Activated CD8-positive, alpha-beta memory T cell treated with anti-CD3 and anti-CD28 coated beads, Interleukin-2, amount 10 ng/mL, durations not matched to agents 7 days and 5 days (primary cell): ENCODE data around the gene SSBP4. TPM values are rescaled to one million over a fixed set of nuclear protein-coding genes. Genes with fewer than 3 reads are reported as not detected.

Experiments used
- ATAC-seq: fragments of 150-1000 bp; cut with Tn5 transposase; one replicate; pipeline ENCODE4 v1.10.0; 2021; ENCODE audit warnings: moderate library complexity
- CTCF ChIA-PET: fragments of 350-600 bp; sonication (Branson Sonifier 250); formaldehyde crosslinking; loops from one replicate; lab custom pipeline; 2021; ENCODE audit warnings: antibody characterized with exemption; lab: Charles Lee
- DNase-seq: peaks from one replicate; pipeline ENCODE4 v3.0.0-alpha.2; 2020
- H3K27ac Mint-ChIP-seq: one replicate; pipeline ENCODE4 v1.8.0; 2021; ENCODE audit warnings: mild to moderate bottlenecking, mixed read lengths
- H3K27me3 Mint-ChIP-seq: one replicate; pipeline ENCODE4 v1.8.0; 2021; ENCODE audit warnings: mixed read lengths
- H3K36me3 Mint-ChIP-seq: one replicate; pipeline ENCODE4 v1.8.0; 2021; ENCODE audit warnings: mild to moderate bottlenecking, mixed read lengths
- H3K4me1 Mint-ChIP-seq: one replicate; pipeline ENCODE4 v1.8.0; 2021; ENCODE audit warnings: mixed read lengths
- H3K4me3 Mint-ChIP-seq: one replicate; pipeline ENCODE4 v1.8.0; 2021; ENCODE audit warnings: mild to moderate bottlenecking, moderate library complexity, mixed read lengths
- H3K9me3 Mint-ChIP-seq: one replicate; pipeline ENCODE4 v1.8.0; 2022; ENCODE audit warnings: low read depth, mixed read lengths
- total RNA-seq, 2 experiments: library from RNA; stranded (reverse); gene quantifications; one replicate each; pipeline ENCODE4 v1.2.3, GENCODE V29; 2021

SSBP4 gene
- total RNA-seq, 2 experiments from 2014 or later = 197 to 247 TPM

DNA sequence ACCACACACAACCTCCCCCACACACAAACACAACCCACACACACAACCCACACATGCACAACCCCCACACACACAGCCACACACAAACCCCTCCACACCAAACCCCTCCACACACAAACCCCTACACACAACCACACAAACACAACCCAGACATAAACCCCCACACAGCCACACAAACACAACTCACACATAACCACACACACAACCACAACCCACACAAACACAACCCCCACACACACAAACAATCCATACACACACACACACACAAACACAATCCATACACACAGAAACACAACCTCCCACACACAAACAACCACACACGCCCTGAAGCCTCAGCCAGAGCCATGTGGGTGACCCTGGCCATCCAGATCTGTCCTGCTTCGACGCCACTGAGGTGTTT lies 48.8 kb downstream of the SSBP4 start:
- H3K4me3 Mint-ChIP-seq = no peak overlapping the region
- H3K4me1 Mint-ChIP-seq = peaks cover 22% of the 10 kb centered on the region
- H3K36me3 Mint-ChIP-seq = peaks cover 7% of the 10 kb centered on the region
- CTCF ChIA-PET = interaction anchor here (0.7 to 3.5 kb wide), 7 partner anchors 14 to 120 kb away, joined by 3 to 13 read pairs (median 3); partner anchors contain the start of genes ELL and UBA52
- H3K27ac Mint-ChIP-seq = peak overlapping the region; percentile 22
- no peak for ATAC-seq
- H3K9me3 Mint-ChIP-seq = no peaks in the 10 kb centered on the region
- DNase-seq = no peak
- H3K27me3 Mint-ChIP-seq = no peaks in the 10 kb centered on the region

DNA sequence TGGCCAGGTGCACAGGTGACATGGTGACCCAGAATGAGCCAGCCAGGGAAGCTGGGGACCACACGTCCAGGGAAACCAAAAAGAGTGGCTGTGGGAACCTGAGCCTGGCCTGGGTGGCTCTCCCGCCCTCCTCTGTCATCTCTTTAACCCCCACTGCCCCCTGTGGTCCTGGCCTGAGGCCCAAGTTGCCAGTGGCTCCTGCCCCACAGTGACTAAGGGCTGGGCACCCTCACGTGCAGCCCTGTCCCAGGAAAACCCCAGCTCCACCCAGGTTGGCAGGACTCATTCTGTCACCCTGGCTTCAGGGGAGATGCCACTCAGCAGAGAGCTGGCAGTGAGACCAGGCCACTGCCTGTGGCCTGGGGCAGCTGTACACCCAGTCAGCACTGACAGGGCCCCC lies 49.3 kb downstream of the SSBP4 start:
- ATAC-seq = no peak

DNA sequence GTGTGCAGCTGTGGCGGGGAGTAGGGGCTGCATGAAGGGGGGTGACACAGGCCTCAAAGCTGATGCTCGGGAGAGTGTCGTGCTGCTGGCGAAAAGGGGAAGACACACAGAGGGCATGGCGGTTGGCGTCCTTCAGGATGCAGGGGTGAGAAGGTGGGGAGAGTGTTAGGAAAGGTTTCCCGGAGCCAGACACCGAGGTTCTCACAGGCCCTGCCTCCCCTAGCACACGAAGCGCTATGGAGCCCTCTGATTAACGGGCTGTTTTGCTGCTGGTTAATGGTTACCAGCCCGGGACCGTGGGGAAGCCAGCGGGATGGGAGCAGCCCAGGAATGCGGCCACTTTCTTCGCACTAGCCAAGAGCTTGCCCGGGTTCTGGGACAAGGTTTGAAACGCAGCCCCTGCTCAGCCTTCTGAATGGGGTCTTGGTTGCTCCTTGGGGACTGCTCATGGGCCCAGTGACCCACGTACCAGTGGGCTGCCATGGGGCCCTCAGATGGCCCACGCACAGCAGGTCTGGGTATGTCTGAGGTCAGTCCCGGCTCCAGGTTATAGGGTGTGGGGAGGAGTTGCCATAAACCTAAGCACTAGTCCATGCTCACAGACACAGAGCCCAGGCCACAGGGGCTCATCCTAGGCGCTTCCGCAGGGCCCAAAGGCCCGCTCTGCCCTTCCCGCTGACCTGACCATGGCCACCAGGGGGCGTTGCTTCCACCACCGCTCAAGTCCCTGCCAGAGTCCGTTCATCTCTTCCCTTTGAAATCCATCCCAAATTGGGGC lies 50.1 kb downstream of the SSBP4 start:
- Mint-ChIP-seq H3K9me3 (no peaks in the 10 kb centered on the region), H3K27ac (no peak overlapping the region), H3K27me3 (no peaks in the 10 kb centered on the region), H3K4me3 (no peak overlapping the region), H3K4me1 (peaks cover 25% of the 10 kb centered on the region), H3K36me3 (peaks cover 5% of the 10 kb centered on the region)
- ATAC-seq = peak; percentile 57
- CTCF ChIA-PET = interaction anchor here (0.7 to 5.0 kb wide), 24 partner anchors 8 to 207 kb away, joined by 3 to 24 read pairs (median 6); partner anchors contain the start of genes ELL, KXD1, REX1BD and UBA52
- peak; percentile 63 for DNase-seq

More for the DNA sequence above, 49.3 kb downstream of the SSBP4 start:
- peaks cover 7% of the 10 kb centered on the region for H3K36me3 Mint-ChIP-seq
- no peak for DNase-seq
- no peak overlapping the region for H3K27ac Mint-ChIP-seq
- peaks cover 22% of the 10 kb centered on the region for H3K4me1 Mint-ChIP-seq
- H3K9me3 Mint-ChIP-seq = no peaks in the 10 kb centered on the region
- H3K27me3 Mint-ChIP-seq = no peaks in the 10 kb centered on the region
- H3K4me3 Mint-ChIP-seq = no peak overlapping the region
- CTCF ChIA-PET = interaction anchor here (0.7 to 3.5 kb wide), 9 partner anchors 10 to 119 kb away, joined by 3 to 13 read pairs (median 6); partner anchors contain the start of genes ELL and UBA52

DNA sequence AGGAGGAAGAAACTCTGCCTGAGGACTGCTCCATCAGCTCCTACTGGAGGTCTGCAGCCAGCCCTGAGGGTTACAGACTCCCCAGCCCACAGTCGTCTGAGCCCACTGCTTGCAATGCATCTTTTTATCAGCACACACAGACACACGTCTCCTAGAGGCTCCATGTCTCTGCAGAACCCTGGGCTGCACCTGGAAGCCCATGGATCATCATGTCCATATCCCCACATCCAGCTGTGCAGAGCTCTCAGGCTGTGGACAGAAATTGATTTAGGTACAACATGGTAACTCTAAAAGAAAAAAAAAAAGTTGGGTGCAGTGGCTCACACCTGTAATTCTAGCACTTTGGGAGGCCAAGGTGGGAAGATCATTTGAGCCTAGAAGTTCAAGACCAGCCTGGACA lies 51.6 kb downstream of the SSBP4 start:
- DNase-seq (no peak), ATAC-seq (no peak)
- H3K9me3 Mint-ChIP-seq = no peaks in the 10 kb centered on the region
- no peaks in the 10 kb centered on the region for H3K36me3 Mint-ChIP-seq
- no peak overlapping the region for H3K27ac Mint-ChIP-seq
- CTCF ChIA-PET = interaction anchor here (0.6 to 5.0 kb wide), 13 partner anchors 20 to 118 kb away, joined by 3 to 24 read pairs (median 8); partner anchors contain the start of genes ELL, KXD1, REX1BD and UBA52
- H3K4me3 Mint-ChIP-seq = no peak overlapping the region
- H3K4me1 Mint-ChIP-seq = peaks cover 31% of the 10 kb centered on the region
- no peaks in the 10 kb centered on the region for H3K27me3 Mint-ChIP-seq

DNA sequence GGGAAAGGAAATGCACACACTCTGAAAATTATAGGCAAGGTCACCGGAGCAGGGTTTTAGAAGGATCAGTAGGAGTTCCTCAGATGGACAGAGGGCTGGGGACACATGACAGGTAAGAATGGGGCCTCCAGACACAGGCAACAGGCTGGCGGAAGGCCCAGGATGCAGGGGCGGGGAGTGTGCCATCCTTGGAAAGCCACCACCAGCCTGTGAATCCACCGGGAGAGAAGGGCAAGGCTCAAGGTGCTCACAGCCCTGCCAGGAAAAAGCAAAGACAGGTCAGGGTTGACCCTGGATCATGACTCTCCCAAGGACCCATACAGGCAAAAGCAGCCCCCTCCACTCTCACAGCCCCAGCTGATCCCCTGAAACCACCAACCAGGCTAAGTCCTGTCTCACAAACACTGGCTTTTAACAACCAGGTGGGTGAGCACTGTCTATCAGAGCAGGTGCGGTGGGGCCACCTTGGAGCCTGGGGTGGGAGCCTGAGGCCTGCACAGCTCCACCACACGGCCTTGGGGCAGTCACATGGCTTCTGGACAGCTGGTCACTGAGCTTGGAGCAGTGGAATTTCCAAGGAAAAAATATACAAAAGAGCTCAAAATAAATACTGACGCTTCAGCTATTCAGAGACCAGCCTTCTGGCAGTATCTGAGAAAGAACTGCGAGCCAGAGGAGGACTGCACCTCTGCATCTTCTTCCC lies 54.0 kb downstream of the SSBP4 start:
- Mint-ChIP-seq H3K9me3 (no peaks in the 10 kb centered on the region), H3K4me3 (no peak overlapping the region)
- no peak for ATAC-seq

DNA sequence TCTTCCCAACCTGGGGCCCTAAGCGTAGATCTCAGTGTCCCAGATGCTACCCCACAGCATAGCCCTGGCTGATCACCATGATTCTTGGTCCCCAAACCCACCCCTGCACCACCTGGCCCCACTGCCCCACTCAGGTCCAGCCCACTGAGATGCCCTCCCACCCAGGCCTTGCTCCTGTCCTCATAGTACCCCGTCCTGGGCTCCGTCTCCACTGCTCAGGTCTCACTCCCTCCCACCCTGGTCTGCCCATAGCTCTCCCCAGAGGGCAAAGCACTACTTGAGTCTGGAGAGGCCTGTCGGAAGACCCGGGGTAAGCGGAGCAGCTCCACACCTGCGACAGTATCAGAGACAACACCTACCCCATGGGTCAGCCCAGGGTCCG lies 54.5 kb downstream of the SSBP4 start:
- Mint-ChIP-seq H3K4me1 (peaks cover 54% of the 10 kb centered on the region), H3K4me3 (no peak overlapping the region), H3K27ac (peak overlapping the region; percentile 34), H3K9me3 (no peaks in the 10 kb centered on the region), H3K27me3 (no peaks in the 10 kb centered on the region), H3K36me3 (no peaks in the 10 kb centered on the region)
- CTCF ChIA-PET = interaction anchor here (0.6 to 5.0 kb wide), 9 partner anchors 13 to 374 kb away, joined by 3 to 24 read pairs (median 3); partner anchors contain the start of genes ELL and REX1BD
- no peak for DNase-seq
- ATAC-seq = no peak

More for the DNA sequence above, 54.0 kb downstream of the SSBP4 start:
- Mint-ChIP-seq H3K36me3 (no peaks in the 10 kb centered on the region), H3K27ac (peak overlapping the region; percentile 34), H3K4me1 (peaks cover 50% of the 10 kb centered on the region), H3K27me3 (no peaks in the 10 kb centered on the region)
- CTCF ChIA-PET = interaction anchor here (0.6 to 5.0 kb wide), 7 partner anchors 23 to 375 kb away, joined by 3 to 24 read pairs (median 3); partner anchors contain the start of genes ELL and REX1BD
- no peak for DNase-seq

DNA sequence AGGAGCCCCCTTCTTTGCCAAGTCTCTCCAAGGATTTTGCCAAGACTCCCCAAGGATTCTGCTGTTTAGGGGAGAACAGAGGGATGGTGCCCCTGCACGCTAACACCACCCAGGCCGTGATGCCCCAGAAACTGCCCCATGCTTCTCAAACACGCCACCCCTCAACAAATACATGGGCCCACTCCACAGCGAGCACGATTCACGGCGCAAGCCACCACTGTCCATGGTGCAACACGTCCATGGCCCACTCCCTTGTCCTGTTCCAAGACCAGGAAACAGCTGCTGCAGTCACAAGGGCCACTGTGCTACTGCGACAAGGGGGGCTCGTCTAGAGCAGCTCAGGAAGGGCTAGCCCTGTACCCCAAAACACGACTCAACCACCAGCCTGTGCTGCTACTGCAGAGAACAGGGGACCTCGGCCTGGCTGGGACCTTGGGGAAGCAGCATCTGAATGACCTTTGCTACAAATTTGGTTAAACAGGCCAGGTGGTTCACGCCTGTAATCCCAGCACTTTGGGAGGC lies 55.2 kb downstream of the SSBP4 start:
- DNase-seq = no peak
- H3K4me1 Mint-ChIP-seq = peaks cover 61% of the 10 kb centered on the region
- no peak overlapping the region for H3K4me3 Mint-ChIP-seq
- CTCF ChIA-PET = interaction anchor here (0.6 to 3.6 kb wide), 10 partner anchors 12 to 120 kb away, joined by 3 to 12 read pairs (median 4); partner anchors contain the start of gene REX1BD
- H3K36me3 Mint-ChIP-seq = no peaks in the 10 kb centered on the region
- no peak for ATAC-seq
- H3K9me3 Mint-ChIP-seq = no peaks in the 10 kb centered on the region
- H3K27me3 Mint-ChIP-seq = no peaks in the 10 kb centered on the region
- H3K27ac Mint-ChIP-seq = peak overlapping the region; percentile 71

DNA sequence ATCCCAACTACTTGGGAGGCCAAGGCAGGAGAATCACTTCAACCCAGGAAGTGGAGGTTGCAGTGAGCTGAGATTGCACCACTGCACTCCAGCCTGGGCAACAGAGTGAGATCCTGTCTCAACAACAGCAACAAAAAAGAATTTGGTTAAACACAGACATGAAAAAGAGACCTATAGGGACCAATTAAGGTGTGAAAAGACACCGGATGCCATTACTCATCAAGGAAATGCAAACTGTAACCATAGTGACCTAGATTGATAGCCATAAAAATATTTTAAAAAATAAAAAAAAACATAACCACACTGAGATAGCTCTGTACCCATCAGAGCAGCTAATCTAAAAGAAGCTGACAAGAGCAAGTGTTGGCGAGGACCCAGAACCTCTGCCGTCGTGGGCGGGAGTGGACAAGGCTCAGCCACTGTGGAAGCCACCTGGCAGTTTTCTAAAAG lies 55.8 kb downstream of the SSBP4 start:
- H3K4me3 Mint-ChIP-seq = no peak overlapping the region
- no peaks in the 10 kb centered on the region for H3K36me3 Mint-ChIP-seq
- H3K4me1 Mint-ChIP-seq = peaks cover 65% of the 10 kb centered on the region
- CTCF ChIA-PET = interaction anchor here (0.9 to 3.6 kb wide), 5 partner anchors 11 to 119 kb away, joined by 3 to 12 read pairs (median 6); partner anchors contain the start of gene REX1BD
- no peaks in the 10 kb centered on the region for H3K9me3 Mint-ChIP-seq
- ATAC-seq (peak; percentile 70), DNase-seq (no peak)
- H3K27ac Mint-ChIP-seq = peak overlapping the region; percentile 82
- H3K27me3 Mint-ChIP-seq = no peaks in the 10 kb centered on the region

DNA sequence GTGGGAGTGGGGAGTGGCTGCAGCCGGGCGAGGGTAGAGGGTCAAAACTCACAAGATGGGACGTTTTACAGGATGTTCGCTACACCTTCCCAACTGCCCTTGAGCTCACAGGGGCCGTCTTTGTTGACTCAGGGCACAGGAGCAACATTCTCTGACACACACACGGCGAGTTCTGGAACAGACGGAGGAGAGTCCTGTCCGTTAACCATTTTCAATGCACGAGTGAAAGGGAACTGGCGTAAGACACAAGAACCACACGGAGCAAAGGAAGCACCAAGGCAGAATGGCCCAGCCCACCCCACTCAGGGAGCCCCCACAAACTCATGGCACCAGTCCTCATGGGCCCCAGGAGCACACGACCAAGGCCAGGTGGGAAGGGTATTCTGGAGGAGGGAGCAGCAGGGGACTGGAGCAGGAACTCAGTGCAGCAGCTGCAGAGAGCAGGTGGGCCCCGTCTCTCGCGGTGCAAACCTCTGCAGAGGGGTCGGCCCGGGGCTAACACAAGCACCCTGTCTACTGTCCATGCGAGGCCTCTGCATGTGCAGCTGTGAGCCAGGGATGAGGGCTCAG lies 56.6 kb downstream of the SSBP4 start:
- DNase-seq = no peak
- H3K27ac Mint-ChIP-seq = peak overlapping the region; percentile 82
- no peak for ATAC-seq
- H3K4me1 Mint-ChIP-seq = peaks cover 68% of the 10 kb centered on the region
- H3K27me3 Mint-ChIP-seq = no peaks in the 10 kb centered on the region
- CTCF ChIA-PET = interaction anchor here (1.0 to 3.6 kb wide), 7 partner anchors 11 to 112 kb away, joined by 3 to 12 read pairs (median 5); partner anchors contain the start of gene REX1BD
- H3K9me3 Mint-ChIP-seq = no peaks in the 10 kb centered on the region
- H3K4me3 Mint-ChIP-seq = no peak overlapping the region
- H3K36me3 Mint-ChIP-seq = no peaks in the 10 kb centered on the region

DNA sequence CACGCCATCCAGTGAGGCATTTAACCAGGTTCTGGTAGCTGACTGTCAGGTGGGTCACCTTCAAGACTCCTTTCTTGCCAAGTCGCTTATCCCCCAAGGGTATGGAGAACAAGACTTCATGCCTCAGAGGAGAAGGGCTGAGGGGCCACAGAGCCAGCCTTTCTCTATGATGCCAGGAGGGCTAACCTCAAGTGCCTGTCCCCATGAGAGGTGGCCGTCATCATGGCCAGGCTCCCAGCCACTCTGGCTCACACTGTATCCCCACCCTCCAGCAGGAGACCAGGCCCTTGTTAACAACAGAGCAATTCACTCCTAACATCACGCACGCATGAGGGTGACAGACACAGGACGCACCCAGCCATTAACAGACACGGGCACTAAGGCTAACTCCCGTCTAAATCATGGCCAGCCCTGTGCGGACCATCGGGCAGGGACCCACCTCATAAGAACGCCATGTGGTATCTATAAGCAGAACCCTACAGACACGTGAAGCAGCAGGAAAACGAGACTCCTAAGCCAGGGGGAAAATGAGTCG lies 57.4 kb downstream of the SSBP4 start:
- no peak for DNase-seq
- Mint-ChIP-seq H3K9me3 (no peaks in the 10 kb centered on the region), H3K27me3 (no peaks in the 10 kb centered on the region), H3K36me3 (no peaks in the 10 kb centered on the region), H3K4me3 (no peak overlapping the region), H3K27ac (peak overlapping the region; percentile 86), H3K4me1 (peaks cover 75% of the 10 kb centered on the region)
- CTCF ChIA-PET = interaction anchor here (0.7 to 3.6 kb wide), 9 partner anchors 10 to 112 kb away, joined by 3 to 12 read pairs (median 4); partner anchors contain the start of genes ELL and REX1BD
- ATAC-seq = no peak

DNA sequence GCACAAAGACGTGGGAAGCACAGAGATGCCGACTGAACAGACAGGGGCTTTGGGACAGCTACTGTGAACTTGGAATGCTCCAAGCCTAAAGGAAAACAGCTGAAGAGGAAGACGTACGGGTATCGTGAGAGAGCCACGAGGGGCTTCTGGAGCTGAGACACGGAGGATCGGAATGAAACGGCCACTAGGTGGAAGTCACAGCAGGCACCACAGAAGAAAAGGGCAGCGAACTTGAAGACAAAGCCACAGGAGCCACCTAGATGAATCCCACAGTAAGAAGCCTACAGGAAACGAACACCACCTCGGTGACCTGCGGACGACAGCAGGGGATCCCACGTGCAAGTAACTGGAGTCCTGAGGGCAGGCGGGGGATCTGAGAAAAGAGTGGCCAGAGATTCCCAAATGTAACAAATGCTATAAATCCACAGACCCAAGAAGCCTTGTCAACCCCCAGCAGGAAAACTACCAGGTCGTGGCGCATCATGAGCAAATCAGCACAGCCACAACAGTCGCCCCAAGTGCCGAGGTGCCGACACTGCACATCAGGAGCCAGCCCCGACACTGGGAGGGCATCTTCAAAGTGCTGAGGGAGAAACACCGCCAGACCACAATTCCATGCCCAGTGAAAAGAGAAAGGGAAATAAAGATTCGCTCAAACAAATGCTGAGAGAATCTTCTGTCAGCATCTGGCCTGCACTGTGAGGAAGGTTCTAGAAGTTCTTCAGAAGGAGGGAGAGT lies 58.0 kb downstream of the SSBP4 start:
- CTCF ChIA-PET = interaction anchor here (0.7 to 3.6 kb wide), 7 partner anchors 9 to 111 kb away, joined by 3 to 12 read pairs (median 4); partner anchors contain the start of genes ELL and REX1BD
- Mint-ChIP-seq H3K4me1 (peaks cover 79% of the 10 kb centered on the region), H3K36me3 (no peaks in the 10 kb centered on the region), H3K27me3 (no peaks in the 10 kb centered on the region), H3K4me3 (no peak overlapping the region), H3K27ac (peak overlapping the region; percentile 86), H3K9me3 (no peaks in the 10 kb centered on the region)
- peak; percentile 67 for DNase-seq
- ATAC-seq = no peak
